ENCODE measurements around the gene SENP2. TPM values are rescaled to one million over a fixed set of nuclear protein-coding genes. Genes with fewer than 3 reads are reported as not detected.
"Not testable (repeated sequence)": the region's sequence is repeated elsewhere in the genome, so short reads cannot be mapped to it uniquely, and the experiment has no call there.

Gene SENP2
- total RNA-seq, 1 experiment from 2014 or later: 27.0 TPM

DNA sequence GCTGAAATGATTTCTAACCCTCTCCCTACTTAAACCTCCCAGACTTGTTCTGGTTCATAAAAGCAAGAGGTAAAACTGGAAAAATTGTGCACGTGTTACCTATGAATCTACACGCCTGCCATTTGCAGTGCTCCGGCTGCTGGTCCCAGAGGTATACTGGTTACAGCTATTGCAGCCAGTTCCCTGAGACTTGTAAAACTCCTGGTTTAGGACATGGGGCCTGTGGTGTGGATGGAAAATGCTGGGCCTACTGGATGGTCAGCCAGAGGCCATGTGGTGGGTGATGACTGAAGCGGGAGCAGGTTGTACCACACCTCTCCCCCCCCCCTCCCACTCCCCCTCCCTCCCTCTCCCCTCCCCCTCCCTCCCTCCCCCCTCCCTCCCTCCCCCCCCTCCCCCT is 45.0 kb downstream of the SENP2 start:
- TF ChIP-seq, protein P1, sequence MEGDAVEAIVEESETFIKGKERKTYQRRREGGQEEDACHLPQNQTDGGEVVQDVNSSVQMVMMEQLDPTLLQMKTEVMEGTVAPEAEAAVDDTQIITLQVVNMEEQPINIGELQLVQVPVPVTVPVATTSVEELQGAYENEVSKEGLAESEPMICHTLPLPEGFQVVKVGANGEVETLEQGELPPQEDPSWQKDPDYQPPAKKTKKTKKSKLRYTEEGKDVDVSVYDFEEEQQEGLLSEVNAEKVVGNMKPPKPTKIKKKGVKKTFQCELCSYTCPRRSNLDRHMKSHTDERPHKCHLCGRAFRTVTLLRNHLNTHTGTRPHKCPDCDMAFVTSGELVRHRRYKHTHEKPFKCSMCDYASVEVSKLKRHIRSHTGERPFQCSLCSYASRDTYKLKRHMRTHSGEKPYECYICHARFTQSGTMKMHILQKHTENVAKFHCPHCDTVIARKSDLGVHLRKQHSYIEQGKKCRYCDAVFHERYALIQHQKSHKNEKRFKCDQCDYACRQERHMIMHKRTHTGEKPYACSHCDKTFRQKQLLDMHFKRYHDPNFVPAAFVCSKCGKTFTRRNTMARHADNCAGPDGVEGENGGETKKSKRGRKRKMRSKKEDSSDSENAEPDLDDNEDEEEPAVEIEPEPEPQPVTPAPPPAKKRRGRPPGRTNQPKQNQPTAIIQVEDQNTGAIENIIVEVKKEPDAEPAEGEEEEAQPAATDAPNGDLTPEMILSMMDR (IDR thresholded peaks at IDR 0.05; ENCODE audit: unreplicated experiment): no peak
- BruUV-seq (replicated peaks): no TSS peak
- intact Hi-C loops (cut with micrococcal nuclease): no loop called here
- ChIA-PET POLR2A (interaction anchor here (0.9 to 1.9 kb wide), 10 partner anchors 8 to 93 kb away, joined by 3 to 10 read pairs (median 4); partner anchors contain the start of gene SENP2), CTCF (no interaction called here)
- no peak for DNase-seq (ENCODE audit: unreplicated experiment)
- no peak overlapping the region for H3K27ac Mint-ChIP-seq (ENCODE audit: low read depth, unreplicated experiment)
- H3K4me3 Mint-ChIP-seq (ENCODE audit: unreplicated experiment): no peak overlapping the region
- H3K27me3 Mint-ChIP-seq (ENCODE audit: insufficient read depth, unreplicated experiment): no peaks in the 10 kb centered on the region
- H3K4me1 Mint-ChIP-seq (ENCODE audit: insufficient read depth, unreplicated experiment): peaks cover 8% of the 10 kb centered on the region
- no peaks in the 10 kb centered on the region for H3K9me3 Mint-ChIP-seq (ENCODE audit: unreplicated experiment)
- peaks cover 38% of the 10 kb centered on the region for H3K36me3 Mint-ChIP-seq (ENCODE audit: insufficient read depth, unreplicated experiment)

DNA sequence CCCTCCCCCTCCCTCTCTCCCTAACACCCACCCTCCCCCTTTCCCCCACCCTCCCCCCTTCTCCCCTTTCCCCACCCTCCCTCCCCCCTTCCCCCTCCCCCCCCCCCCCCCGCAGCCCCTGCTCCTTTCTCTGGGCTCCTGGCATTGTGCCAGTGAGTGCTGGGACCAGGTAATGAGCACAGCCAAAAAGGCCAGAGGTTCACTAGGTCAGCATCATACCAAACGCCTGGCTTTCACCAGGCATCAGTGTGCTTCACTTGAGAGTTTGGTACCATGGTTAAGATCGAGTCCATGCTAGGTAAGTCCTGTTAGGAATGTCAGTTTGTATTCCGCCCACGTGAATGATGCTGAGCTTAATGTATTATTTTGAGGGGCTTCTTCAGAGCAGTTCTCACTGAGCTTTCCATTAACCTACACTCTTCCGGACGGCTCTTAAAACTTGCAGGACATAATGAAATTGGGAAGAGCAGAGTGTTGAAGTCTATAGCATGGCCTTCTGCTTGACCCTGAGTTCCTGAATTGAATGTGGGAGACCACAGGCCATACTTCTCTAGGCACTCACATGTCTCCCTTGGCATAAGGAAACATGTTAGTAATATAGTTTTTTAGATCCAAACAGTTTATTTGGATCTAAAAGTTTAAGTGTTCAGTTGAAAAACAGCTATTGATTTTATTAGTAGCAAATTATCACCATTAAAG is 45.6 kb downstream of the SENP2 start:
- Mint-ChIP-seq H3K27me3 (ENCODE audit: insufficient read depth, unreplicated experiment) (no peaks in the 10 kb centered on the region), H3K4me1 (ENCODE audit: insufficient read depth, unreplicated experiment) (peaks cover 8% of the 10 kb centered on the region), H3K27ac (ENCODE audit: low read depth, unreplicated experiment) (no peak overlapping the region), H3K36me3 (ENCODE audit: insufficient read depth, unreplicated experiment) (peaks cover 38% of the 10 kb centered on the region), H3K9me3 (ENCODE audit: unreplicated experiment) (no peaks in the 10 kb centered on the region), H3K4me3 (ENCODE audit: unreplicated experiment) (no peak overlapping the region)
- no TSS peak for BruUV-seq (replicated peaks)
- POLR2A ChIA-PET: interaction anchor here (1.0 to 1.4 kb wide), 3 partner anchors 11 to 94 kb away, joined by 3 to 4 read pairs (median 3); partner anchors contain the start of gene SENP2
- intact Hi-C loops (cut with micrococcal nuclease): no loop called here
- peak; percentile 35 for DNase-seq (ENCODE audit: unreplicated experiment)
- CTCF ChIA-PET: interaction anchor here (0.7 kb wide), 2 partner anchors 26 to 1623 kb away, joined by 3 read pairs; no protein-coding TSS in a partner anchor
- TF ChIP-seq, protein P1 (IDR thresholded peaks at IDR 0.05; ENCODE audit: unreplicated experiment): no peak

DNA sequence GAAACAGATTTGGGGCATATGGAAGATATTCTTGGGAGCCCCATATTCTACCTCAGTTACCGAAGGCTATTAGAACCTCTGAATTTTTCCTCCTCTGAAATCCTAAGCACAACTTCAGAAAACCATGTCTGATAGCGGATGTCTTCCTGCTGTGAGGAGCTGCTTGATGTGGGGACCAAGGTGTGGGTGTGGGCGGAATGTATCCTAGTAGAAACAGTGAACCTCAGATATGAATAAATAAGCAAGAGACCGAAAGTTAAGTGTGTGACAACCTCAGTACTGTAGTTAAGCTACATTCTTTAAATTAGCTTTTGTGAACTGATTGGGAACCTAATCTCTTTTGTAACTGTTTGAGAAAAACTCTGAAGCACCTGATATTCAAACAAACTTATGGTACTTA is 46.9 kb downstream of the SENP2 start:
- no TSS peak for BruUV-seq (replicated peaks)
- CTCF ChIA-PET: interaction anchor here (0.7 to 0.8 kb wide), 3 partner anchors 10 to 376 kb away, joined by 3 to 4 read pairs (median 3); no protein-coding TSS in a partner anchor
- TF ChIP-seq, protein P1 (IDR thresholded peaks at IDR 0.05; ENCODE audit: unreplicated experiment): no peak
- Mint-ChIP-seq H3K4me1 (ENCODE audit: insufficient read depth, unreplicated experiment) (peaks cover 8% of the 10 kb centered on the region), H3K36me3 (ENCODE audit: insufficient read depth, unreplicated experiment) (peaks cover 29% of the 10 kb centered on the region), H3K9me3 (ENCODE audit: unreplicated experiment) (no peaks in the 10 kb centered on the region), H3K27ac (ENCODE audit: low read depth, unreplicated experiment) (no peak overlapping the region), H3K4me3 (ENCODE audit: unreplicated experiment) (no peak overlapping the region), H3K27me3 (ENCODE audit: insufficient read depth, unreplicated experiment) (no peaks in the 10 kb centered on the region)
- POLR2A ChIA-PET: interaction anchor here (0.8 to 1.4 kb wide), 3 partner anchors 9 to 444 kb away, joined by 3 to 4 read pairs (median 3); partner anchors contain the start of gene SENP2
- no peak for DNase-seq (ENCODE audit: unreplicated experiment)
- intact Hi-C loops (cut with micrococcal nuclease): no loop called here

DNA sequence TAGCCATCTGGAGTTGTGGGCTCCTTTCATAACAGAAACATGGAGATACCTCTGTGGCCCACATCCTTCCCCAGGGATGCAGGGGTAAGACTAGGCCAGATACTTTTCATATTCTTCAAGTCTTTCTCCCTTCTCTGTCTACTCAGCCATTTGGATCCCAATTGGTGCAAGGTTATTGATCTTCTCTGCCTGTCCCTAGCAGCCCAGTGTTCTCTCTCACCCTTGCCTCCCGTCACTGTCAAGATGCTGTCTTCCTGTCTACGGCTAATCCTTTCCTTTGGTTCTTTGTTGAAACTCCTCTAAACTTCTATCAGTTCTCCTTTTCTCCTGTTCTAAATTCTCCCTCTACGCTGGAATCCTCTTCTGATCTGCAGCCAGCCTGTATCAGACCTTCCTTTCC is 51.3 kb downstream of the SENP2 start:
- ChIA-PET POLR2A (no interaction called here), CTCF (no interaction called here)
- TF ChIP-seq, protein P1 (IDR thresholded peaks at IDR 0.05; ENCODE audit: unreplicated experiment): no peak
- Mint-ChIP-seq H3K27ac (ENCODE audit: low read depth, unreplicated experiment) (peak overlapping the region; percentile 4), H3K9me3 (ENCODE audit: unreplicated experiment) (no peaks in the 10 kb centered on the region), H3K27me3 (ENCODE audit: insufficient read depth, unreplicated experiment) (no peaks in the 10 kb centered on the region), H3K4me1 (ENCODE audit: insufficient read depth, unreplicated experiment) (no peaks in the 10 kb centered on the region), H3K4me3 (ENCODE audit: unreplicated experiment) (no peak overlapping the region), H3K36me3 (ENCODE audit: insufficient read depth, unreplicated experiment) (peaks cover 50% of the 10 kb centered on the region)
- DNase-seq (ENCODE audit: unreplicated experiment): no peak
- intact Hi-C loops (cut with micrococcal nuclease): no loop called here
- BruUV-seq (replicated peaks): TSS peak; percentile 12

DNA sequence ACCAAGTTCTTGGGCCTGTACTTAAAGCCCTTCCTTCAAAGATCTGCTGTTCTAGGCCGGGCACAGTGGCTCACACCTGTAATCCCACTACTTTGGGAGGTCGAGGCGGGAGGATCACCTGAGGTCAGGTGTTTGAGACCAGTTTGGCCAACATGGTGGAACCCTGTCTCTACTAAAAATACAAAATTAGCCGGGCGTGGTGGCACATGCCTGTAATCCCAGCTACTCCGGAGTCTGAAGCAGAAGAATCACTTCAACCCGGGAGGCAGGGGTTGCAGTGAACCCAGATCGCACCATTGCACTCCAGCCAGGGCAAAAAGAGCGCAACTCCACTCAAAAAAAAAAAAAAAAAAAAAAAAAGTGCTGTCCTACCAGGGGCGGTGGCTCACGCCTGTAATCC is 52.6 kb downstream of the SENP2 start:
- H3K36me3 Mint-ChIP-seq (ENCODE audit: insufficient read depth, unreplicated experiment): peaks cover 51% of the 10 kb centered on the region
- H3K27me3 Mint-ChIP-seq (ENCODE audit: insufficient read depth, unreplicated experiment); DNase-seq (ENCODE audit: unreplicated experiment); BruUV-seq (replicated peaks); H3K4me3 Mint-ChIP-seq (ENCODE audit: unreplicated experiment); CTCF ChIA-PET; intact Hi-C loops (cut with micrococcal nuclease); H3K4me1 Mint-ChIP-seq (ENCODE audit: insufficient read depth, unreplicated experiment); H3K27ac Mint-ChIP-seq (ENCODE audit: low read depth, unreplicated experiment); H3K9me3 Mint-ChIP-seq (ENCODE audit: unreplicated experiment): not testable (repeated sequence)
- POLR2A ChIA-PET: interaction anchor here (0.6 to 1.4 kb wide), 5 partner anchors 8 to 65 kb away, joined by 3 to 5 read pairs (median 3); no protein-coding TSS in a partner anchor

Measured in MCF 10A (cell line).